MCF 10A (cell line): ENCODE results near the gene AGAP1. TPM values are rescaled to one million over a fixed set of nuclear protein-coding genes. Genes with fewer than 3 reads are reported as not detected.

Experiments
- BruUV-seq: library from RNA; stranded (reverse); fragments of 400-500 nt; replicated peaks from 2 replicates; lab custom pipeline; 2021; lab: Mats Ljungman, UMichigan
- CTCF ChIA-PET: fragments of 300-600 bp; sonication (Branson Sonifier 250); formaldehyde crosslinking; extraction: SDS; loops from one replicate; lab custom pipeline; 2021; ENCODE audit warnings: antibody characterized with exemption, inconsistent platforms; lab: Yijun Ruan, JAX
- POLR2A ChIA-PET: fragments of 300-600, 350-650 bp; sonication (Branson Sonifier 250); formaldehyde crosslinking; extraction: SDS; loops from one replicate; lab custom pipeline; 2020; ENCODE audit warnings: antibody characterized with exemption, inconsistent platforms; lab: Yijun Ruan, JAX
- DNase-seq: peaks from one replicate; pipeline ENCODE4 v3.0.0-alpha.2; 2018; ENCODE audit not compliant: unreplicated experiment
- H3K27ac Mint-ChIP-seq: one replicate; pipeline ENCODE4 v1.8.0; 2022; ENCODE audit warnings: mild to moderate bottlenecking, low read depth, mixed read lengths; ENCODE audit not compliant: unreplicated experiment
- H3K27me3 Mint-ChIP-seq: one replicate; pipeline ENCODE4 v1.8.0; 2022; ENCODE audit warnings: mixed read lengths; ENCODE audit not compliant: insufficient read depth, unreplicated experiment
- H3K36me3 Mint-ChIP-seq: one replicate; pipeline ENCODE4 v1.8.0; 2022; ENCODE audit warnings: mild to moderate bottlenecking, moderate library complexity, mixed read lengths; ENCODE audit not compliant: insufficient read depth, unreplicated experiment
- H3K4me1 Mint-ChIP-seq: one replicate; pipeline ENCODE4 v1.8.0; 2022; ENCODE audit warnings: mixed read lengths; ENCODE audit not compliant: insufficient read depth, unreplicated experiment
- H3K4me3 Mint-ChIP-seq: one replicate; pipeline ENCODE4 v1.8.0; 2022; ENCODE audit warnings: mild to moderate bottlenecking, moderate library complexity, mixed read lengths; ENCODE audit not compliant: unreplicated experiment
- H3K9me3 Mint-ChIP-seq: one replicate; pipeline ENCODE4 v1.8.0; 2022; ENCODE audit warnings: mixed read lengths; ENCODE audit not compliant: unreplicated experiment
- CTCF ChIP-seq: fragments of 200-600 bp; IDR thresholded peaks from one replicate; pipeline ENCODE4 v1.8.0; 2022; ENCODE audit warnings: antibody characterized with exemption, mild to moderate bottlenecking; ENCODE audit not compliant: unreplicated experiment
- intact Hi-C: fragments of 100-400 bp; cut with micrococcal nuclease; formaldehyde crosslinking; loops from 2 replicates; pipeline ENCODE4 v1.14.1; 2022
- total RNA-seq: library from RNA; stranded (reverse); gene quantifications from 2 replicates; pipeline ENCODE4 v1.2.3, GENCODE V29; 2022

Gene AGAP1
- total RNA-seq, 1 experiment from 2014 or later: 41.3 TPM

DNA sequence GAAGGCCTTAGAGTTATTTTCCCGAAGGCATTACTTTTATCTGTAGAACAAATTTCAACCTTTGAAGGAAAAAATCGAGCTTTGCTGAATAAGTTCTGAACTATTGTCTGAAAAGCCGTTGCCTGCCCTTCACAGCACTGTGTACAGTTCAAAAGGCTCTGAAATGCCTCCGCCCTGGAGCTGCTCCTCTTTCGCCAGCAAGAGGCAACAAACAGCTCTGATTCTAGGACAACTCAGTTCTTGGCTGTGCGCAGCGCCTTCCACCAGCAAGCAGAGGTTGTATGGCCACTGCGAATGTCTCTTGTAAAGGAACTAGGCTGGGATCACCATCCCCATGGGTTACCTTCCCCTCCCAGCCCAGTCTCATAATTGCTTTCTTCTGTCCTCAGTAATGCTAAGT lies 365.8 kb downstream of the AGAP1 start:
- POLR2A ChIA-PET: interaction anchor here (0.6 to 0.7 kb wide), 3 partner anchors 140 to 1288 kb away, joined by 3 to 4 read pairs (median 3); no protein-coding TSS in a partner anchor
- TF ChIP-seq CTCF: no peak
- Mint-ChIP-seq H3K9me3 (no peaks in the 10 kb centered on the region), H3K36me3 (peaks cover 4% of the 10 kb centered on the region), H3K27ac (no peak overlapping the region), H3K4me1 (no peaks in the 10 kb centered on the region), H3K4me3 (no peak overlapping the region), H3K27me3 (no peaks in the 10 kb centered on the region)
- CTCF ChIA-PET: no interaction called here
- intact Hi-C loops: no loop called here
- DNase-seq: no peak
- no TSS peak for BruUV-seq

DNA sequence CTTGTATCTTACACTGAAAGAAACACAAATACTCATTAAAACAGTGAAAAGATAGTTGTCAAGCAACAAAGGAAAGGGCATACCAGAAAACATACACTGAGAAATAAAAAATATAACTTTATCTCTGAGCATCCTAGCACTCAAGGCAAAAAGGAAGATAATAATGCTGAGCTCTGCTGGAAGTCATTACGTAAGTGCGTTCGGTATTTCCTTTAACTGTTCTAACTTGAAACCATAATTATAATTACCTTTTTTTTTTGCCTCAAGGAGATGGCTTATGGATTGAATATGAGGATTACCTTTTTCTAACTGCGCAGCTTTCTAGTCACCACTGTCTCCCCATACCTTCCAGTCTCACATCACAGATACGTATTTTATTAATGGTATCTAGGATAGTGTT lies 366.3 kb downstream of the AGAP1 start:
- Mint-ChIP-seq H3K4me3 (no peak overlapping the region), H3K36me3 (peaks cover 4% of the 10 kb centered on the region), H3K4me1 (no peaks in the 10 kb centered on the region), H3K27ac (no peak overlapping the region), H3K27me3 (no peaks in the 10 kb centered on the region), H3K9me3 (no peaks in the 10 kb centered on the region)
- ChIA-PET POLR2A (interaction anchor here (0.7 kb wide), 1 partner anchor 140 kb away, joined by 3 read pairs; no protein-coding TSS in a partner anchor), CTCF (no interaction called here)
- no TSS peak for BruUV-seq
- intact Hi-C loops: no loop called here
- no peak for TF ChIP-seq CTCF
- no peak for DNase-seq

GRCh38 chr2:235860871-235861270 lies 367.0 kb downstream of the AGAP1 start:
- H3K9me3 Mint-ChIP-seq: no peaks in the 10 kb centered on the region
- no peak overlapping the region for H3K27ac Mint-ChIP-seq
- no peak for DNase-seq
- H3K36me3 Mint-ChIP-seq: peaks cover 4% of the 10 kb centered on the region
- no TSS peak for BruUV-seq
- no peak for TF ChIP-seq CTCF
- ChIA-PET POLR2A (no interaction called here), CTCF (no interaction called here)
- H3K4me1 Mint-ChIP-seq: no peaks in the 10 kb centered on the region
- H3K4me3 Mint-ChIP-seq: no peak overlapping the region
- intact Hi-C loops: no loop called here
- H3K27me3 Mint-ChIP-seq: no peaks in the 10 kb centered on the region

- ChIA-PET POLR2A (no interaction called here), CTCF (no interaction called here)
- intact Hi-C loops: no loop called here
- Mint-ChIP-seq H3K27me3 (no peaks in the 10 kb centered on the region), H3K27ac (no peak overlapping the region), H3K9me3 (no peaks in the 10 kb centered on the region), H3K4me1 (no peaks in the 10 kb centered on the region), H3K36me3 (peaks cover 4% of the 10 kb centered on the region), H3K4me3 (no peak overlapping the region)
- no peak for DNase-seq
- BruUV-seq: no TSS peak
- no peak for TF ChIP-seq CTCF
Measured at GRCh38 chr2:235861383-235861782, 367.5 kb downstream of the AGAP1 start.
